A673 (cell line): ENCODE results near the gene ARHGAP32. TPM values are rescaled to one million over a fixed set of nuclear protein-coding genes. Genes with fewer than 3 reads are reported as not detected.

ENCODE experiments used
- BruUV-seq: library from RNA; stranded (reverse); fragments of 400-500 nt; replicated peaks from 2 replicates; lab custom pipeline; 2021; lab: Mats Ljungman, UMichigan
- CTCF ChIA-PET: fragments of 300-600 bp; sonication (Branson Sonifier 250); formaldehyde crosslinking; loops from one replicate; lab custom pipeline; 2022; ENCODE audit warnings: antibody characterized with exemption; lab: Charles Lee
- POLR2A ChIA-PET: fragments of 300-600 bp; sonication (Branson Sonifier 250); formaldehyde crosslinking; loops from one replicate; lab custom pipeline; 2022; ENCODE audit warnings: antibody characterized with exemption; ENCODE audit not compliant: low non-redundant PET; lab: Charles Lee
- DNase-seq: peaks from one replicate; pipeline ENCODE4 v3.0.0-alpha.2; 2015; ENCODE audit warnings: low spot score
- H3K27ac ChIP-seq: fragments of 200-600 bp; sonication (generic); 2 replicates; pipeline ENCODE4 v1.5.1; 2016; ENCODE audit warnings: mixed run types, low read depth, mild to moderate bottlenecking, mixed read lengths, antibody characterized with exemption, low read length; ENCODE audit not compliant: poor library complexity, severe bottlenecking
- H3K27me3 ChIP-seq: fragments of 200-600 bp; sonication (generic); replicated peaks from 2 replicates; pipeline ENCODE4 v1.6.1; 2017; ENCODE audit warnings: mixed run types, low read depth, mild to moderate bottlenecking, mixed read lengths, antibody characterized with exemption, low read length; ENCODE audit not compliant: insufficient read depth, poor library complexity
- H3K36me3 ChIP-seq: fragments of 200-600 bp; sonication (generic); 2 replicates; pipeline ENCODE4 v1.6.1; 2016; ENCODE audit warnings: mixed run types, mild to moderate bottlenecking, mixed read lengths, antibody characterized with exemption, low read length; ENCODE audit not compliant: insufficient read depth, poor library complexity, severe bottlenecking
- H3K4me1 ChIP-seq: fragments of 200-600 bp; sonication (generic); 2 replicates; pipeline ENCODE4 v1.6.1; 2017; ENCODE audit warnings: mixed run types, mild to moderate bottlenecking, mixed read lengths, antibody characterized with exemption, low read length; ENCODE audit not compliant: insufficient read depth, poor library complexity, severe bottlenecking
- H3K4me3 ChIP-seq: fragments of 200-600 bp; sonication (generic); 2 replicates; pipeline ENCODE4 v1.5.1; 2016; ENCODE audit warnings: low read depth, mixed run types, mild to moderate bottlenecking, mixed read lengths, low read length; ENCODE audit not compliant: poor library complexity, severe bottlenecking
- H3K9me3 ChIP-seq: fragments of 200-600 bp; sonication (generic); 2 replicates; pipeline ENCODE4 v1.6.1; 2016; ENCODE audit warnings: mixed run types, low read depth, mild to moderate bottlenecking, mixed read lengths, antibody characterized with exemption, low read length; ENCODE audit not compliant: poor library complexity, severe bottlenecking
- CTCF ChIP-seq: fragments of 300-800, 200-600 bp; sonication (generic); conservative IDR thresholded peaks from 2 replicates; pipeline ENCODE4 v1.5.1; 2017; ENCODE audit warnings: low read depth, mild to moderate bottlenecking, antibody characterized with exemption, low read length, moderate library complexity, mixed read lengths
- EZH2 ChIP-seq: fragments of 200-600 bp; sonication (generic); IDR thresholded peaks from 2 replicates; pipeline ENCODE4 v1.6.1; 2017; ENCODE audit warnings: borderline replicate concordance, low read depth, mild to moderate bottlenecking, mixed read lengths, antibody characterized with exemption, low read length; ENCODE audit not compliant: poor library complexity, severe bottlenecking
- intact Hi-C: fragments of 100-400 bp; cut with micrococcal nuclease; formaldehyde crosslinking; loops from one replicate; pipeline ENCODE4 v1.10.0; 2022; ENCODE audit not compliant: unreplicated experiment
- total RNA-seq: library from RNA; stranded (reverse); gene quantifications from 2 replicates; pipeline ENCODE4 v1.2.3, GENCODE V29; 2021

Gene ARHGAP32
- total RNA-seq, 1 experiment from 2014 or later: 42.8 TPM

GRCh38 chr11:129093283-129093682 is 98.8 kb downstream of the ARHGAP32 start:
- Histone ChIP-seq H3K27ac (no peak overlapping the region), H3K36me3 (peaks cover 5% of the 10 kb centered on the region), H3K27me3 (no peaks in the 10 kb centered on the region), H3K9me3 (peaks cover 13% of the 10 kb centered on the region), H3K4me3 (no peak overlapping the region), H3K4me1 (no peaks in the 10 kb centered on the region)
- intact Hi-C loops: no loop called here
- ChIA-PET CTCF (no interaction called here), POLR2A (no interaction called here)
- no peak for DNase-seq
- BruUV-seq: no TSS peak
- TF ChIP-seq EZH2 (no peak), CTCF (no peak)

GRCh38 chr11:129090056-129090455 is 102.1 kb downstream of the ARHGAP32 start:
- Histone ChIP-seq H3K27me3 (no peaks in the 10 kb centered on the region), H3K9me3 (no peaks in the 10 kb centered on the region), H3K4me3 (no peak overlapping the region), H3K27ac (no peak overlapping the region), H3K36me3 (peaks cover 1% of the 10 kb centered on the region), H3K4me1 (no peaks in the 10 kb centered on the region)
- intact Hi-C loops: no loop called here
- ChIA-PET CTCF (no interaction called here), POLR2A (no interaction called here)
- no peak for TF ChIP-seq CTCF
- no peak for TF ChIP-seq EZH2
- DNase-seq: no peak
- no TSS peak for BruUV-seq

GRCh38 chr11:129089279-129089678 is 102.8 kb downstream of the ARHGAP32 start:
- ChIA-PET POLR2A (interaction anchor here (0.6 kb wide), 2 partner anchors 11 to 37 kb away, joined by 3 to 4 read pairs; no protein-coding TSS in a partner anchor), CTCF (no interaction called here)
- no peak overlapping the region for H3K4me3 ChIP-seq
- H3K27me3 ChIP-seq: no peaks in the 10 kb centered on the region
- no peak for DNase-seq
- BruUV-seq: no TSS peak
- intact Hi-C loops: no loop called here
- no peaks in the 10 kb centered on the region for H3K9me3 ChIP-seq
- H3K27ac ChIP-seq: no peak overlapping the region
- no peak for TF ChIP-seq CTCF
- no peak for TF ChIP-seq EZH2
- peaks cover 5% of the 10 kb centered on the region for H3K36me3 ChIP-seq
- no peaks in the 10 kb centered on the region for H3K4me1 ChIP-seq
